Stimulated activated CD4-positive, alpha-beta T cell treated with anti-CD3 and anti-CD28 coated beads, Interleukin-15, amount 100 ng/mL, for 24 hours (primary cell): Measurements from ENCODE around the gene TSHR.
"Not testable (repeated sequence)": the region's sequence is repeated elsewhere in the genome, so short reads cannot be mapped to it uniquely, and the experiment has no call there.

Experiments used
- DNase-seq: peaks from one replicate; pipeline ENCODE4 v3.0.0-alpha.2; 2020

The TSHR gene

DNA sequence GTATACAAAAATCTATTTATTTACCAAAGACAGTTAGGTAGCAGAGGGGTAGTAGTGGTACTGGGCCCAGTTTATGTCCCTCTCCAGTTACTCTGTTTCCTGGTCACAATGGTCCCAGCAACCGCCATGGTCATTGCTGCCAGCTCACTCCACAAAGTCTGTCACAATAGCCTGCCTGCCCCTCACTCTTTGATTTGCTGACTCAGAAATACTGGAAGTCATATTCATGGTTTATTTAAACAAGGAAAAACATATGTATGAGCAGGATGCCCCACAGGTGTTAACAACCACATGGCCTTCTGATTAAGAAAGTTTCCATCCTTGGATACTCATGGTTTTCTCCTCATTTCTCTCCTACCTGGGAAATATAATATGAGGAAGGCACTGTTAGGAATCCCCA lies 49.2 kb downstream of the TSHR start:
- no peak for DNase-seq

- no peak for DNase-seq
Measured at GRCh38 chr14:81005540-81006228, 50.3 kb downstream of the TSHR start.

DNA sequence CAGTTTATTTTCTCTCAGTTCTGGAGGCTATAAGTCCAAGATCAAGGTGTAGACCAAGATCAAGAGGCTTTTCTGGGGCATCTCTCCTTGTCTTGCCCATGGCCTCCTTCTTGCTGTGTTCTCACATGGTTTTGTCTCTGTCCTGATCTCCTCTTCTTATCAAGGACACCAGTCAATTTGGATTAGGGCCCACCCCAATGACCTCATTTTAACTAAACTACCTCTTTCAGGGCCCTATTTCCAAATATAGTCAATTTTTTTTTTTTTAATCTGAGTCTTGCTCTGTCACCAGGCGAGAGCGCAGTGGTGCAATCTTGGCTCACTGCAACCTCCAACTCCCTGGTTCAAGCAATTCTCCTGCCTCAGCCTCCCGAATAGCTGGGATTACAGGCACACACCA lies 50.8 kb downstream of the TSHR start:
- no peak for DNase-seq

DNA sequence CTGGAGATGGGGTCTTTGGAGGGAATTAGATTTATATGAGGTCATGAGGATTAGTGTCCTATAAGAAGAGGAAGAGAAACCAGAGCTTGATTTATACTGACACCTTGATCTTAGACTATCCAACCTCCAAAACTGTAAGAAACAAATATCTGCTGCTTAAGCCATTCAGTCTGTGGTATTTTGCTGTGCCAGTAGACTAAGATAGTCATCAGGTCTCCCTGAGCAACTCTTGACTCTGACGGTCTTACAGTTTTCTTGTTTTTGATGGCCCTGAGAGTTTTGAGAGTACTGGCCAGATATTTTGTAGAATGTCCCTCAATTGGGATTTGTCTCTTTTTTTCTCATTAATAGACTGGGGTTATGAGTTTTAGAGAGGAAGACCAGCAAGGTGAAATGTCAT lies 51.7 kb downstream of the TSHR start:
- DNase-seq, result no peak

DNA sequence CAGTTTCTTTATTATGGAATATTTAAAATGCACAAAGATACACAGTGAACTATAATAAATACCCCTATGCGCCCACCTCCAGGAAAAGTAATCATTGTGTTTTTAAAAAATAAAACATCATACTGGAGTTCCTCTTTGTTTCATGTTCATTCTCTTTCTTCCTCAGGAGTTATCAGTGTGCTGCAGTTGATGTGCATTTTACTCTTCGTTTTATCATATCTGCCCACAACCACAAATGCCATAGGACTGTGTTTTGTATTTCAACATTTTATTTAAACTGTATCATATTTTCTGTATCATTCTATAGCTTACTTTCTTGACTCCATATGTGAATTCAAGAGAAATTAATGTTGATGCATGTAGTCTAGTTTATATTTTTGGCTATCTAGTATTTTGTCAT lies 53.9 kb downstream of the TSHR start:
- no peak for DNase-seq

- no peak for DNase-seq
Measured at GRCh38 chr14:81018251-81018650, 62.8 kb downstream of the TSHR start.

DNA sequence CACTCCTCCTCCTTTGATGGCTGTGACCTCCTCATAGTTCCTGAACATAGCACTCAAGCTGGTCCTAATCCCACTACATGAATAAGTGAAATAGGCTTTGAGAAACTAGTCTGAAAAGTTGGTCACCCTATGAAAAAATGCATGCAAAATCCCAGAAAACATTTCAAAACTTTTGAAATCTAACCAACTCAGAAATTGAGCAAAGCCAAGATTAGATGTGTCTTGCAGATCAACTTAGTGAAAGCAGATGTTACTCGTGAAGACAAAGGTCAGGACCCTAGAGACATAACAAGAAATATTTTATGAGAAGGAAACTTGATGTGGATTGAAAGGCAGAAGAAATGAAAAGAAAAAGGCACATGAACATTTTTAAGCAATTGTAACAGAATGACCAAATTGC lies 63.3 kb downstream of the TSHR start:
- DNase-seq, result no peak

- DNase-seq, result not testable (repeated sequence)
Measured at GRCh38 chr14:81019113-81019512, 63.7 kb downstream of the TSHR start.

DNA sequence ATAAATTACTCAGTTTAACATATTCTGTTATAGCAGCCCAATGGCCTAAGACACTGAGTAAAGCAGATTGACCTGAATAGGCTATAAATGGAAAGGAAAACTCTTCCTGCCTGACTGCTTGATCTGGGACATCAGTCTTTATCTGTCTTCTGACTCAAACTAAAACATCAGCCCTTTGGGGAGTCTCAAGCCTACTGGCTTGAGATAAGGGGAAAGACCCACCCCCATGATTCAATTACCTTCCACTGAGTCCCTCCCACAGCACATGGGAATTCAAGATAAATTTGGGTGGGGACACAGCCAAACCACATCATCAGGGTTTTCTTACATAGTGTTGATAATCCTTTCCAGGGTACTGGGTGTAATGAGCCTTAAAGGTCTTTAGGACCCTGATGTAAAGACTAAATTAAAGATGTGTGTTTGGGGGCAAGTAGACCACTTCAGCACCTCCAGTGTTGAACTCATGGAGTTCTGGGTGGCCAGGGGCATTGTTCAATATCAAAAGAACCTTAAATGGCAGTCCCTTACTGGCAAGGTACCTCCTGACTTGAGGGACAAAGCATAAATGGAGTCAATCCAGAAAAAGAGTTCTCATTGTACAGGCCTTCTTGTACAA lies 67.8 kb downstream of the TSHR start:
- no peak for DNase-seq

- DNase-seq, result no peak
Measured at GRCh38 chr14:81028461-81028860, 73.0 kb downstream of the TSHR start.

- DNase-seq, result no peak
Measured at GRCh38 chr14:81031488-81031887, 76.1 kb downstream of the TSHR start.

DNA sequence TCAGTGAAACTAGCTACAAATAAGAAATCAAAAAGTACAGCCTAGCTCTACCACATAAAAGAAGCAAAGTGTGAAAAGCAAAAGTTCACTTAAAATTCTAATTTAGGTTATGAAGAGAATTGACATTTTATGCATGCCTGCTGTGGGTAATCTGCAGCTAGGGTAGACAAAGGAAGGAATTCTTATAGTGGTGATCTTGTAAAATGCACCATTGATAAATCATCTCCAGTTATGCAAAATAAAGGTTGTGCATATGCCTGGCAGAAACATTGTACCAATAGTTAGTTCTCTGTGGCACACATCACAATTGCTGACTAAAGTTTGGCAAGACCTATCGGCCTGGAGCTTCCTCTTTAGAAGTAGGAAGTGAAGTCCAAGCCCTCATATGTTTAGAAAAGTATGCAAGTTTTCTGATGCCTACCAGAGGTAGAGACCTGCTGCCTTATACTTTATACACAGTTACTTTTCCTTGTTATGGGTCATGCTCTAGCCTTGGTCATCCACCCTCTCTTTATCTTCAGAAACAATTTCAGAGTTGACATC lies 78.3 kb downstream of the TSHR start:
- no peak for DNase-seq

GRCh38 chr14:81042438-81042837 lies 87.0 kb downstream of the TSHR start:
- no peak for DNase-seq

GRCh38 chr14:81051547-81051946 lies 96.1 kb downstream of the TSHR start:
- no peak for DNase-seq

DNA sequence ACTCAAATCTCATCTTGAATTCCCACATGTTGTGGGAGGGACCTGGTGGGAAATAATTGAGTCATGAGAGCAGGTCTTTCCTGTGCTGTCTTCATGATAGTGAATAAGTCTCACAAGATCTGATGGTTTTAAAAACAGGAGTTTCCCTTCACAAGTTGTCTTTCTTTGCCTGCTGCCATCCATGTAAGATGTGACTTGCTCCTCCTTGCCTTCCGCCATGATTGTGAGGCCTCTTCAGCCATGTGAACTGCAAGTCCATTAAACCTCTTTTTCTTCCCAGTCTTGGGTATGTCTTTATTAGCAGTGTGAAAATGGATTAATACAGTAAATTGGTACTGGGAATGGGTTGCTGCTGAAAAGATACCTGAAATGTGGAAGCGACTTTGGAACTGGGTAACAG lies 98.6 kb downstream of the TSHR start:
- DNase-seq, result not testable (repeated sequence)

DNA sequence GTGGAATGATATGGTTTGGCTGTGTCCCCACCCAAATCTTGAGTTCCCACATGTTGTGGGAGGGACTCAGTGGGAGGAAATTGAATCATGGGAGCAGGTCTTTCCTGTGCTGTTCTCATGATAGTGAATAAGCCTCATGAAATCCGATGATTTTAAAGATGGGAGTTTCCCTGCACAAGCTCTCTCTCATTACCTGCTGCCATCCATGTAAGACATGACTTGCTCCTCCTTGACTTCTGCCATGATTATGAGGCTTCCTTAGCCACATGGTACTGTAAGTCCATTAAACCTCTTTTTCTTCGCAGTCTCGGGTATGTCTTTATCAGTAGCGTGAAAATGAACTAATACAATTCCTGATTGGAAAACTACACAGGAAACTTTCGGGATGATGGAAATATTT lies 100.5 kb downstream of the TSHR start:
- no peak for DNase-seq

DNA sequence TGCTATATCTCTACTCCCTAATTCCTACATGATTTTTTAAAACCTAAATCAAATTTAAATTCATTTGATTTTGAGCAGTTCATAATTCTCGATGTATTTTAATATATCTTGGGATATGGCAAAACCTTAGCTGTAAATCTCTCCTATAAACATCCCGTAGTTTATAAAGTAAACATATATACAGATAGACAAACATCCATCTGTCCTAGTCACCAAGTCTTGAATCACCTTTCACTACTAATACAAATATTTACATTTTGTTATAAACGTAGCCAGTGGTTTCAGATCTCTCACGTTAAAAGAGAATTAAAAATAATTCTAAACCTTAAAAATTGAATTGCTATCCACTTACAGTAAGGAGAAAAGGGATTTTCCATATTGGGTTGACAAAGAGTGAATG lies 107.0 kb downstream of the TSHR start:
- no peak for DNase-seq

GRCh38 chr14:81062816-81063215 lies 107.4 kb downstream of the TSHR start:
- peak; percentile 8 for DNase-seq

- no peak for DNase-seq
Measured at GRCh38 chr14:81066672-81067071, 111.3 kb downstream of the TSHR start.

- DNase-seq, result no peak
Measured at GRCh38 chr14:81067156-81067555, 111.7 kb downstream of the TSHR start.

- DNase-seq, result no peak
Measured at GRCh38 chr14:81068176-81068782, 112.9 kb downstream of the TSHR start.

GRCh38 chr14:81070511-81070910 lies 115.1 kb downstream of the TSHR start:
- no peak for DNase-seq

GRCh38 chr14:81085596-81085995 lies 130.2 kb downstream of the TSHR start:
- DNase-seq, result no peak

DNA sequence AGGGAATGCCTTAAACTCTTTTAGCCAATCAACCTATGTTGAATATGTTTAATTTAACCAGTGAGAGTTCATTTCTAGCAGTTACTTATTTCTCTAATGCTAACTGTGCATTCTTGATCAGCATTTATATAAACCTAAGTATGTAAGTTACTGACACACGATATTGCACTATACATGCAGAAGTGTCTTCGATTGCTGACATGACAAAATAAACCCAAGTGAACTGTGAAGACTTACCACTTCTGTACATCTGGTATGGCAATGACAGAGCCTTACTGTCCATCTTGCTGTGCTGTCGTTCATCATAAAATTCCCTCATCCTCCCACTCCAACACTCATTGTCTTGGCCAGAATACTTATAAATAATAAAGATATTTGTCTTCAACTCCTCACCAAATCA lies 131.8 kb downstream of the TSHR start:
- DNase-seq, result no peak
